Duodenal mucosa (tissue), 2 donors: ENCODE results near the gene FGFR3.
A peak's percentile ranks its signal among the peaks of the same experiment; 100 is the strongest.
"Not testable (repeated sequence)": the region's sequence is repeated elsewhere in the genome, so short reads cannot be mapped to it uniquely, and the experiment has no call there.

ENCODE experiments used
- H3K27ac ChIP-seq: one replicate; pipeline ENCODE4 v1.7.0; 2013; ENCODE audit warnings: low read depth, low read length
- H3K27me3 ChIP-seq, 2 donors: one replicate each; pipeline ENCODE4 v1.7.0; 2013; ENCODE audit warnings: low read length in 2 of 2, control low read depth in 1 of 2; ENCODE audit not compliant: insufficient read depth in 2 of 2, control insufficient read depth in 1 of 2
- H3K36me3 ChIP-seq, 2 donors: one replicate each; pipeline ENCODE4 v1.7.0; 2013; ENCODE audit warnings: low read length in 2 of 2, control low read depth in 1 of 2; ENCODE audit not compliant: insufficient read depth in 2 of 2, control insufficient read depth in 1 of 2
- H3K4me1 ChIP-seq, 2 donors: one replicate each; pipeline ENCODE4 v1.7.0; 2013; ENCODE audit warnings: low read length in 2 of 2, control low read depth in 1 of 2; ENCODE audit not compliant: insufficient read depth in 2 of 2, control insufficient read depth in 1 of 2
- H3K4me3 ChIP-seq, 2 donors: one replicate each; pipeline ENCODE4 v1.7.0; 2013; ENCODE audit warnings: low read length in 2 of 2, low read depth in 1 of 2
- H3K9ac ChIP-seq, 2 donors: one replicate each; pipeline ENCODE4 v1.7.0; 2013; ENCODE audit warnings: low read length in 2 of 2, low read depth in 1 of 2
- H3K9me3 ChIP-seq, 2 donors: one replicate each; pipeline ENCODE4 v1.7.0; 2013; ENCODE audit warnings: low read length in 2 of 2, control low read depth in 1 of 2; ENCODE audit not compliant: control insufficient read depth in 1 of 2

FGFR3 gene

DNA sequence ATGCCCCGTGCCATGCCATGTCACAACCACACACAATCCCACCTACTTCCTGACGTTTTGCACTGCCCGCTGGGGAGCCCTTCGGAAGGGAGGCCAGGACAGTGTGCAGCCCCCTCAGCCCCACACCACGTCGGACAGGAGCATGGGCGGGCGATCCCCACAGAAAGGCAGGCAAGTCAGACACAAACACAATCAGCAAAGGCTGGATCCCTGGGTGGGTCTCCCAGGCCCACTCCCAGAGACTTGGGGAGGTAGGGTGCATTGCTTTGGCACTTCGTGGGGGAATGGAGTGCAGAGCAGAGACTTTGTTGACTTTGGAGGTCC lies 48.8 kb downstream of the FGFR3 start:
- no peaks in the 10 kb centered on the region for H3K4me1 ChIP-seq
- peaks cover 43 to 75% of the 10 kb centered on the region in 2 donors for H3K36me3 ChIP-seq
- H3K4me3 ChIP-seq, result no peak overlapping the region
- no peak overlapping the region for H3K9ac ChIP-seq
- H3K27me3 ChIP-seq, result no peaks in the 10 kb centered on the region
- H3K9me3 ChIP-seq, result no peaks in the 10 kb centered on the region
- no peak overlapping the region for H3K27ac ChIP-seq

DNA sequence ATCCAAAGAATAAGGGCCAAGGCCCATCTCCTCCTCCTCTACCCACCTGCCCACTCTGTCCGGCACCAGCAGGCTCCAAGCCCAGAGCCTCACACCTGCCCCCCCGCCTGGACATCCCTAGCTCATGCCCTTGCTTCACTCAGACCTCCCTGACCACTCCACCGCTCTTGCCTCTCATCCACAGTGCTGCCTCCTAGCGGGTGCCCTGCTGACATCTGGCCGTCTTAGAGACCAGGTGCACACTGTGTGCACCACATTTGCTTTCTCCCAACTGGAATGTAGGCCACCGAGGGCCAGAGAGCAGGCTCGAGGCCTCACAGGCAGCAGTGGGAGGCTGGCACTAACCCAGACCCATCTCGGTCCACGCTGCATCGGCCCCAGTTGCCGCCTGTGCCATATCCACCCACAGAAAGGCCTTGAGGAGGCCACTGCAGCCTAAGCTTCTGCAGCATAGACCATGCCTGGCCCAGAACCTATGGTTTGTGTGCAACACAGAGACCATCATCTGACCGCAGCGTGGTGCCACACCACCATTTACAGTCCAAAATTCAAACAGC lies 49.3 kb downstream of the FGFR3 start:
- Histone ChIP-seq H3K27me3 (no peaks in the 10 kb centered on the region), H3K36me3 (peaks cover 39 to 77% of the 10 kb centered on the region in 2 donors), H3K27ac (no peak overlapping the region), H3K4me1 (no peaks in the 10 kb centered on the region), H3K9me3 (no peaks in the 10 kb centered on the region), H3K9ac (no peak overlapping the region), H3K4me3 (no peak overlapping the region)

DNA sequence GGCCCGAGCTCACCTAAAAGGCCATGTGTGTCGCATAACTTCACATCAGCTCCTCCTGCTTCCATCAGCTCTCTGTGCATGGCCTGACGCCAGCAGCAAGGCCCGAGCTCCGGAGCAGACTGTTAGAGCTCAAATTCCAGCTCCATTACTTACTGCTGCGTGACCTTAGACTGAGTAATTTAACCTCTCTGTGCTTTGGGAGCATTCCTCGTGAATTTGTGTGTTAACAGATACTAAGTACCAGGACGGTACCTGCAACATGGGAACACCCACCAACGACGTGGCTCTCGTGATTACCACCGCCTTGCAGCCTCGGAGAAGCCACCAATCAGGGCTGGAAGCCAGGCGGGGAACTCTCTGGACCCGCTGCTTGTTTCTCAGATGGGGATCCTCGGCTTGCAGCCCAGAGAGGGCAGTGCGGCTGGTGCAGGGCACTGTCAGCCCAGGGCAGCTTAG lies 49.9 kb downstream of the FGFR3 start:
- Histone ChIP-seq H3K27ac (no peak overlapping the region), H3K4me1 (no peaks in the 10 kb centered on the region), H3K4me3 (no peak overlapping the region), H3K36me3 (peaks cover 39 to 78% of the 10 kb centered on the region in 2 donors), H3K9me3 (no peaks in the 10 kb centered on the region), H3K9ac (no peak overlapping the region), H3K27me3 (no peaks in the 10 kb centered on the region)

DNA sequence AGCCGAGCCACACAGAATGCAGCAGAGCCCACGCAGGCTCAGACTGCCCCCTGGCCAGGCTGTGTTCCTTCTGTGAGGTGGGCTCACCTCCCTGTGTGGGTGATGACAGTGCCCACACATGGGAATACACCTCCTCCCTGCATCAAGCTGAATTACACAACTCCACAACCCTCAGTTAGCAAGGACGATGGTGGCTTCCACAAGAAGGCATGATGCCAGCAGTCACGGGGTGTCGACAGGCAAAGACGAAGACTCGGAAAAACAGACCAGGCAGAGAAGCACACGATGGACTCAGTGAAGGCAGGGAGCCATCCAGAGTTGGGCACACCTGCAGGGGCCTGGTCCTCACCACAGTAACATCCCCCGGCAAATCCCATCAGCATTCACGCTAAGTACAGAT lies 50.8 kb downstream of the FGFR3 start:
- Histone ChIP-seq H3K9me3 (no peaks in the 10 kb centered on the region), H3K36me3 (peaks cover 39 to 75% of the 10 kb centered on the region in 2 donors), H3K27ac (no peak overlapping the region), H3K9ac (no peak overlapping the region), H3K4me3 (no peak overlapping the region), H3K27me3 (no peaks in the 10 kb centered on the region), H3K4me1 (no peaks in the 10 kb centered on the region)

DNA sequence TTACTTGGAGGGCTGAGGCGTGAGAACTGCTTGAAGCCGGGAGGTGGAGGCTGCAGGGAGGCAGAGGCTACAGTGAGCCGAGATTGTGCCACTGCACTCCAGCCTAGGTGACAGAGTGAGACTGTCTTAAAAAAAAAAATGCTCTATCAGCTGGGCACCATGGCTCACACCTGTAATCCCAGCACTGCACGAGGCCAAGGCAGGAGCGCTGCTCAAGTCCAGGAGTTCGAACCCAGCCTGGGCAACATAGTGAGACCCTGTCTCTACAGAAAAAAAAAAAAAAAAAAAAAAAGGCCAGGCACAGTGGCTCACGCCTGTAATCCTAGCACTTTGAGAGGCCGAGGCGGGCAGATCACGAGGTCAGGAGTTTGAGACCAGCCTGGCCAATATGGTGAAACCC lies 51.5 kb downstream of the FGFR3 start:
- H3K4me1 ChIP-seq, H3K9ac ChIP-seq: not testable (repeated sequence)

DNA sequence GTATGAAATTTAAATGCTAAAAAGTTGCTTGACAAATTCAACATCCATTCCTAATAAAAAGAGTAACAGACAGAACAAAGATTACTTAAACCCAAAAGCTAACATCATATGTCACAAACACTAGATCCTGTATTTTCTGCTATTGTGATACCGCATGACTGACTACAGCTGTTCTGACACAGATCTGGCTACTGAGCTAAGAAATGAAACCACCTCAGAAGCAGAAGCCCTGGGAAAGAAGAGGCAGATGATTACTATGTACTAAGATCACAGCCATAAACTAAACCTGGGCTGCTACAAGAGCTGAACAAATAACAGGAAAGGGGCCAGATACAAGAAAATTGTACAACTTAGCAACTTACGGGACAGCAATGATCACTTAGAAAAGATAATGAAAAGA lies 53.5 kb downstream of the FGFR3 start:
- H3K27ac ChIP-seq, result no peak overlapping the region
- H3K27me3 ChIP-seq, result no peaks in the 10 kb centered on the region
- H3K36me3 ChIP-seq, result peaks cover 22 to 54% of the 10 kb centered on the region in 2 donors
- no peaks in the 10 kb centered on the region for H3K9me3 ChIP-seq
- peaks cover 11% of the 10 kb centered on the region in 2 donors for H3K4me1 ChIP-seq
- no peak overlapping the region for H3K9ac ChIP-seq
- H3K4me3 ChIP-seq, result no peak overlapping the region

More for the DNA sequence above, 51.5 kb downstream of the FGFR3 start:
- H3K36me3 ChIP-seq, result peaks cover 33 to 69% of the 10 kb centered on the region in 2 donors
- H3K4me3 ChIP-seq, H3K9me3 ChIP-seq, H3K27me3 ChIP-seq, H3K27ac ChIP-seq: not testable (repeated sequence)

DNA sequence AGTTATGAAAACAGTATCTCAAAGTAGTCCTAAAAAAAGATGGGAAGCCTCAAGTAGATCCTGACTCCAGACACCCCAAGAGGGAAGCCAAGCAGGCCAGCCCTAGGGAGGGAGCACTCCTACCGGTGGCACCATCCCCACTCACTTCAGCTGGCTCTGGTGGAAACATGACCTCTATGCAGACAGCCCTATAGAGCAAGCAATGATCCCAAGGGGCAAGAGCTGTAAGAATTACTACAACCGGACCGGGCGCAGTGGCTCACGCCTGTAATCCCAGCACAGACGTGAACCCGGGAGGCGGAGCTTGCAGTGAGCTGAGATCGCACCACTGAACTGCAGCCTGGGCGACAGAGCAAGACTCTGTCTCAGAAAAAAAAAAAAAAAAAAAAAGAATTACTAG lies 57.2 kb downstream of the FGFR3 start:
- H3K9ac ChIP-seq, result no peak overlapping the region
- H3K4me3 ChIP-seq, result no peak overlapping the region
- H3K4me1 ChIP-seq, result peaks cover 38 to 41% of the 10 kb centered on the region in 2 donors
- no peaks in the 10 kb centered on the region for H3K27me3 ChIP-seq
- no peak overlapping the region for H3K27ac ChIP-seq
- H3K36me3 ChIP-seq, result peaks cover 7 to 23% of the 10 kb centered on the region in 2 donors
- no peaks in the 10 kb centered on the region for H3K9me3 ChIP-seq

DNA sequence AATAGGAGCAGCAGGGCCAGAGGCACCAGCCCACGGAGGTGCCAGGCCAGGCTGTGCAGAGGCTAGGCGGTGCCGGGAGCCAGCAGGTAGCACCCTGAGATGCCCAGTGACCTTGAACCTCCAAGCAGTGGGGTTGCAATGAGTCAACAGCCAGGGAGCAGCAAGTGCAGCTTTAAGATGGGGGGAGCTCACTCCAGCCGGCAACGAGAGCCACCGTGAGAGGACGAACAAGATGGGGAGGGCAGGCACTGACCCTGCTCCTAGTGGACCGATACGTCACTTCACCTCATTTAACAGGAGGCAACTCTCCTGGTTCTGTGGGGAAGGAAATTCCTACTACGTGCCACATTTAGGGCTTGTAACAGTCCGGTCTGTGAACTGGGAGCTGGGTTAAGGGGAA lies 58.1 kb downstream of the FGFR3 start:
- Histone ChIP-seq H3K4me1 (peaks cover 38 to 42% of the 10 kb centered on the region in 2 donors), H3K9me3 (no peaks in the 10 kb centered on the region), H3K4me3 (peak overlapping the region; percentile 2 to 7)

DNA sequence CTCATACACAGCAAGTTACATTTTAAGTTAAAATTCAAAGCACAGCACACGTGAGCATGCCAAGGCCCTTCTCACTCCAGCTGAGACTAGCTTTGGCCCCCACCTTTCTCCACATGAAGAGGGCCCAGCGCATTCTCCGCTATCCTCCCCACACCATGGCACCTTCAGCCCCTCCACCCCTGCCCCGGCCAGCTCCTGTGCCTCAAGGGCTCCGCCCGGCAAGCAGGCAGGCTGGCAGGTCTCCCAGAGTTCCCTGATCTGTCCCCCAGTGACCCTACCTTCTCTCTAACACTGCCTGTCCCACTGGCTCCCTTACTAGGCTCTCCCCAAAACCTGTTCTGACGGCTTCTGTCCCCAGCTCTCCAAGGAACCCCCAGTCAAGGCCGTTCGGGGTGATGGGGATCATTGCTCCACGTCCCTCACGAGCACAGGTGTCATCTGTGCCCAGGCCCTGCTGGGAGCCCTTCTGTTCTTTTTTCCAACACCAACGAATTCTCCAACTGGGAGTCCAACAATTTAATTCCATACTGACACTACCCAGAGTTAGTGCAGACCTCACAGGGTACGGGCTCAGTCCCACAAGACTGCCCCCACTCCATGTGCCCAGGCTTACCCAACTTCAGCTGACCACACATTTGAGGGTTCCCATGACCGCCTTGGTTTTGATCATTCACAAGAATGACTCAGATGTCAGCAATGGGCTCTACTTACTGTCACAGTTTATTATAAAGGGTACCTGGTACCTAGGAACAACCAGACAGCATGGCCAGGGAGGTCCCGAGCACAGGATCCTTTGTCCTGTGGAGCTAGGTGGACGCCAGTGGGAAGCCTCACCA lies 58.7 kb downstream of the FGFR3 start:
- Histone ChIP-seq H3K4me1 (peaks cover 38 to 42% of the 10 kb centered on the region in 2 donors), H3K9ac (no peak overlapping the region)

More for the DNA sequence above, 58.1 kb downstream of the FGFR3 start:
- H3K27ac ChIP-seq, result no peak overlapping the region
- peaks cover 6 to 18% of the 10 kb centered on the region in 2 donors for H3K36me3 ChIP-seq
- peak overlapping the region in 1 of 2 donors; percentile 20 for H3K9ac ChIP-seq
- H3K27me3 ChIP-seq, result no peaks in the 10 kb centered on the region

DNA sequence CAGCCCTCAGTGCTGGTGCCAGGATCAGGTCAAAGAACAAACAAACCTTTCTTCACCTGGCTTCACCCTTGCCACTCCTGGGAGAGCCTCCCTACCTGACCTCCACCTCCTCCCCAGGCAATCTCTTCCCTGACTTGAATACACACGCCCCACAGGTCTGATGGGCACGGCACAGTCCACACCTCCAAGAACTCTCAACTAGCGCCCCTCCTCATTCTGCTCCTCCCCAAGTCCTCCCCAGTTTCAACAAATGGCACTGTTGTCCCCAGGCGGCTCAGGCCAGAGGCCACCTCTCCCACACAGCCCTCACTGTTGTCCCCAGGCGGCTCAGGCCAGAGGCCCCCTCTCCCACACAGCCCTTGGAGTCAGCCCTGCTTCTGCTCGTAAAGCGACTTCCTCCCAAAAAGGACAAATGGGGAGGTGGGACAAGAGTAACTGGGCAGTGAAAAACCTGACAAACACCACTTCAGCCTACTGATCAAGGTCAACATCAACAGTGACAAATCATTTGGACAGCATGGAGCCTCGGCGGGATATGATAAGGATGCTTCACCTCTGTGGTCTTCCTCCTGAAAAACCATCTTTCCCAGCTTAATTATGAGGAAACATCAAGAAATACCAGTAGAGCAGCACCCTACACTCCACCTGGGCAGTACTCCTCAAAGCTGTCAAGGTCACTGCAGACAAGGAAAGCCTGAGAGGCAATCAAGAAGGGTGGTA lies 60.0 kb downstream of the FGFR3 start:
- H3K4me1 ChIP-seq, result peaks cover 45 to 55% of the 10 kb centered on the region in 2 donors
- H3K9ac ChIP-seq, result peak overlapping the region in 1 of 2 donors; percentile 15
- peaks cover 0 to 4% of the 10 kb centered on the region in 2 donors for H3K36me3 ChIP-seq
- peak overlapping the region; percentile 8 for H3K27ac ChIP-seq
- H3K9me3 ChIP-seq, result no peaks in the 10 kb centered on the region
- no peaks in the 10 kb centered on the region for H3K27me3 ChIP-seq
- H3K4me3 ChIP-seq, result no peak overlapping the region

More for the DNA sequence above, 58.7 kb downstream of the FGFR3 start:
- H3K27me3 ChIP-seq, result no peaks in the 10 kb centered on the region
- peak overlapping the region in 1 of 2 donors; percentile 7 for H3K4me3 ChIP-seq
- peaks cover 0 to 12% of the 10 kb centered on the region in 2 donors for H3K36me3 ChIP-seq
- H3K9me3 ChIP-seq, result no peaks in the 10 kb centered on the region
- no peak overlapping the region for H3K27ac ChIP-seq
